NCI-H524 treated with DMSO at 0.1 percent for 48 hours (cell line): ENCODE results near the gene STAT2.
"Not testable (repeated sequence)": the region's sequence is repeated elsewhere in the genome, so short reads cannot be mapped to it uniquely, and the experiment has no call there.

Experiments used
- DNase-seq: peaks from one replicate; lab custom pipeline; 2025; lab: John Stamatoyannopoulos, UW

Gene STAT2

GRCh38 chr12:56362130-56363059 is 2.5 kb upstream of the STAT2 start, which contains the start of gene APOF:
APOF (minus strand) TSS chr12:56362857; CDS start chr12:56362745, 112 bp downstream.
- DNase-seq: no peak

DNA sequence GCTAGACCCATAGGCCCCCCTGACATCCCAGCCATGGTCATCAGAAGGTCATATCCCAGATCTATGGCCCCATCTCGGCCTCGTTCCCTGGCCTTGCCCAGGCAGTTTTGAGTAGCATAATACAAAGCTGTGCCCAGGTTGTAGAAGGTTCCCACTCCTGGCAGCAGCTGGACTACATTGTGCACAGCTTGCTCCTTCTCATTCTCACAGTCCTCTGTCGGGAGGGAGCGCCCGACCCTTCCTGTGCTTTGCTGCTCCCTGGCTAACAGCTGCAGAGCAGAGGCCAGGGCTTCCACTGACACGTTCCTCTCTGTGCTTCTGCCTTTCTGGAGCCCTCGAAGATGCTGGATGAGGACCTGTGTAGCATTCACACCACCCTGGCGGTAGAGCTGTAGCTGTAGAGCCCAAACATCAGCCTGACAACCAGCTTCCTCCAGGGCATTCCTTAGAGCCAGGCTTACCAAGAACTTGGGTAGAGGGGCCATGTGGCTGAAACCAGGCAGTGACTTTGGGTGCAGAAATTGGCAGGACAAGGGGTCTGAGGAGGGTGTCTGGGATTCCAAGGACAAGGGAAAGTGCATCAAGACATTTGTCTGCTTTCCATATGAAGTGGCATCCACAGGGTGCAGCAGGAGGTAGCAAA is 1.7 kb upstream of the STAT2 start:
- DNase-seq: no peak

DNA sequence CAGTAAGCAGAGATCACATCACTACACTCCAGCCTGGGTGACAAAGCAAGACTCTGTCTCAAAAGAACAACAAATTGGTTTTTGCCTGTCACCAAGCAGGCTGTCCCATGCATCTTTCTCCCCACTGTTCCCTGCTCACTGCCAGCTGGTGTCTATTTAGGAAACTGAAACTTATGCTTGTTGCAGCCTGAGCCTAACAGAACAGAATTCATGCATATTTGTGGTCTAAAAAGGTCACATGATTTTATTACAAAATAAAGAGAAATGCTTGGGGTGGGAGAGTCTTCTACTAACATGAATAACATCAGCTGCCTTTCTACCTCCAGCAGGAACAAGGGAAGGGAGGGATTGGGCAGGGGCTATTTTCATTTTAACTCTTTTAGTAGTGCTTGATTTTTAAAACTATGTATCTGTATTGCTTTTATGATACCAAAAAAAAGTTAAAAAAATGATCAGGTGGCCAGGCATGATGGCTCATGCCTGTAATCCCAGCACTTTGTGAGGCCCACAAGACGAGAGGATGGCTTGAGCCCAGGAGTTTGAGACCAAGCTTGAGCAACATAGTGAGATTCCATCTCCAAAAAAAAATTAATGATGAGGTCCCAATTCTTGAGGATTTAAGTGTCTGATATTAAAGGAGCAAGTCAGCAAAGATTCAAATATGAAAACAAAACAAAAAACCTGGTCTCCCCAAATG is 923 bp downstream of the STAT2 start:
- no peak for DNase-seq

GRCh38 chr12:56351325-56351724 is 8.6 kb downstream of the STAT2 start:
- no peak for DNase-seq

- DNase-seq: no peak
Observed at GRCh38 chr12:56350662-56351061, 9.2 kb downstream of the STAT2 start.

GRCh38 chr12:56348776-56349175 is 11.1 kb downstream of the STAT2 start:
- no peak for DNase-seq

DNA sequence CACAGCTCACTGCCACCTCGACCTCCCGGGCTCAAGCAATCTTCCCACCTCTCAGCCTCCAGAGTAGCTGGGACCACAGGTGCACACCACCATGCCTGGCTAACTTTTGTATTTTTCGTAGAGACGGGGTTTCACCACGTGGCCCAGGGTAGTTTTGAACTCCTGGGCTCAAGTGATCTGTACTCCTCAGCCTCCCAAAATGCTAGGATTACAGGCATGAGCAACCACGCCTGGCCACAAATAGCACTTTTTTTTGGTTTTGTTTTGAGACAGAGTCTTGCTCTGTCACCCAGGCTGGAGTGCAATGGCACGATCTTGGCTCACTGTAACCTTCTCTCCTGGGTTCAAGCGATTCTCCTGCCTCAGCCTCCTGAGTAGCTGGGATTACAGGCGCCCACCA is 12.7 kb downstream of the STAT2 start:
- DNase-seq: not testable (repeated sequence)

DNA sequence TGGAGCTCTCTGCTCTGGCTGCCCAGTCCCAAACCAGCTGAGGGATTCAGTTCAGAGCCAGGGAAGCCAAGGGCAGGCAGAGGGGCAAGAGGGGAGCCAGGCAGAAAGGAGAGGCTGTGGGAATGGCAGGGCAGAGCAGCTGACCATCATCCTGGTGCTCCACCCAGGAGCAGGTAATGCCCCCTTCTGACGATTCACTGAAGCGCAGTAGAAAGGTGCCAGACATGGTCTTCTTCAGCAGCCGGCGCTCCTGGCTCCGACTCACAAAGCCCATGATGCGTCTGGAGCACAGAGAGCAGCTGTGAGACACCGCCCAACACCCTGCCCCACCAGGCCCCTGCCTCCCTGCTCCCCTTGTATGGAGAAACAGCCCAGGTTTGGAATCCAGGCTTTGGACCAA is 13.2 kb downstream of the STAT2 start:
- no peak for DNase-seq

GRCh38 chr12:56342290-56342689 is 17.6 kb downstream of the STAT2 start:
- not testable (repeated sequence) for DNase-seq

- no peak for DNase-seq
Observed at GRCh38 chr12:56341616-56342015, 18.3 kb downstream of the STAT2 start.

DNA sequence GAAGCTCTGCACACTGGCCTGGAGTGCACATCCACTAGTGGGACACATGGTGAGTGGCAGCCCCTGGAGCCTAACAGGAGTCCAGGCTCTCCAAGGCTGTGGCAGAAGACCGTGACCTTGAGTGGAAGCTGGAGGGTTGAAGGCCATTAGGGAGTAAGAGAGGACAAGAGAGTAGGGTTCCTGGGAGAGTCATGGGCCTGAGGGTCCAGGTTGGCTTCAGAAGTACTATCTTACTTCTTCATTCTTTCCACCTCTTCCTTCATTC is 20.8 kb downstream of the STAT2 start:
- DNase-seq: no peak

DNA sequence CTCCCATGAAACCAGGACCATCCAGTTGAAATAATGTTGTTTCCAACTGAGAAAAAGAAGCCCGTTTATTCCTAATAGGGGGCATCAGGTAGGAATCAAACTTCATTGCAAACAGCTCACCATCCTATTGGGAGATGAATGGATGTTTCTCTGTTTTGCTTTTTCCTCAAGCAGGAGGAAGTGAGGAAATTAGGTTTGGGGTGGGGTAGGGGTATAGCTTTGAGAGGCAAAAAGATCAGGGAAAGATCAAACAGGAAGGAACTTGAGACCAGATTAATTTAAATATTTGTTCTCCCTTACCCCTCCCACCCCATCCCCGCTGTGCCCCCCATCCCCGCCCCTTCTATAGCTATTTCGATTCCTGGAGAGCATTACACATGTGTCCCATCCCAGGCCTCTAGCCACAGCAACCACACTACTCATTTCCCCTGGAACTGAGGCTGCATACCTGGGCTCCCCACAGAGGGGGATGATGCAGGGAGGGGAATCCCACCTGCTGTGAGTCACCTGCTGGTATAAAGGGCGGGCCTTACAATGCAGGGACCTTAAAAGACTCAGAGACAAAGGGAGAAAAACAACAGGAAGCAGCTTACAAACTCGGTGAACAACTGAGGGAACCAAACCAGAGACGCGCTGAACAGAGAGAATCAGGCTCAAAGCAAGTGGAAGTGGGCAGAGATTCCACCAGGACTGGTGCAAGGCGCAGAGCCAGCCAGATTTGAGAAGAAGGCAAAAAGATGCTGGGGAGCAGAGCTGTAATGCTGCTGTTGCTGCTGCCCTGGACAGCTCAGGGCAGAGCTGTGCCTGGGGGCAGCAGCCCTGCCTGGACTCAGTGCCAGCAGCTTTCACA is 21.4 kb downstream of the STAT2 start, which contains the start of gene IL23A:
Gene IL23A, plus strand, starts transcription at position 577 of the 850 bp plus-strand sequence. Its CDS starts 161 bp downstream, at position 738.
- no peak for DNase-seq

GRCh38 chr12:56337753-56338251 is 22.1 kb downstream of the STAT2 start:
- DNase-seq: no peak

DNA sequence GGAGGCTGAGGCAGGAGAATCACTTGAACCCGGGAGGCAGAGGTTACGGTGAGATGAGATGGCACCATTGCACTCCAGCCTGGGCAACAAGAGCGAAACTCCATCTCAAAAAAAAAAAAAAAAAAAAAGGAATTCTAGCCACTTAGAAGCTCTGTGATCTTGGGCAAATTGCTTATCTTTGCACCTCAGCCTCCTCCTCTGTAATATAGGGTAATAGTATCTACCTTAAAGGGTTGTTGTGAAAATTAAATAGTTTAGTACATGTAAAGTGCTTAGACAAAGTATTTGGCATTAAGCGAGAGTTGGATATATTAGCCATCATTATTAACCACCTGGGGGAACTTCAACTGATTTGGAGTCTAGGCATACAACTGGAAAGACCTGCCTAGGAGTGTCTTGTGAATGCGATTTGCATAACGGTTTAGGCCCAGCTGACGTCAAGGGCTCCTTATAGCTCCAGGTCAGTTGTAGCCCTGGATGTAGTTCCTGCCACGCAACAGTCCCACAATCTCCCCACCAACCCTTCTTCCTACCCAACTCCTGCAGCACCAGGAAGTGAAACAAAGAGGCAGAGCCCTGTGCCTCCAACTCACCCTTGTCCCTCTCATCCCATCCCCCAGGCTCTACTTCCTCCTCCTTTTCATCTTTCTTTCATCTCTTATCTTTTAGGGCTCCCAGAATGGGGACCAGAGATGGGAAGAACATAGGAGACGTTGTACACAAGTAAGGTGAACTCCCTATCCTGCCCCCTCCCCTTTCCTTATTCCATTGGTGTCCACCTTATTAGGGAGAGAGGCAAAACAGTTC is 23.3 kb downstream of the STAT2 start:
- no peak for DNase-seq

GRCh38 chr12:56335527-56335926 is 24.4 kb downstream of the STAT2 start:
- not testable (repeated sequence) for DNase-seq

DNA sequence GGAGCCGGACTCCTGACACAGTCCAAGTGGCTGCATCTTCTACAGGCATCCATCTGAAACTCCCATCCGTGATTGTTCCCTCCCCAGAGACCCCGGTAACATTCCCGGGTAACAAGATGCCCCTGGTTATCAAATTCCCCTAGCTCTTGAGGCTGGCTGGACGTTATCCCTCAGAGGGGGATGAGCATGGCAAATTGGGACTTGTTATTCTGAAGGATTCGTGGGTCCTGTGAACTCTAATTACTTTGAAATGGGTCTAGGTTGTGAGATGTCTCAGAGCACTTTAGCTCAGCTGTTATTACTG is 25.5 kb downstream of the STAT2 start:
- DNase-seq: no peak

DNA sequence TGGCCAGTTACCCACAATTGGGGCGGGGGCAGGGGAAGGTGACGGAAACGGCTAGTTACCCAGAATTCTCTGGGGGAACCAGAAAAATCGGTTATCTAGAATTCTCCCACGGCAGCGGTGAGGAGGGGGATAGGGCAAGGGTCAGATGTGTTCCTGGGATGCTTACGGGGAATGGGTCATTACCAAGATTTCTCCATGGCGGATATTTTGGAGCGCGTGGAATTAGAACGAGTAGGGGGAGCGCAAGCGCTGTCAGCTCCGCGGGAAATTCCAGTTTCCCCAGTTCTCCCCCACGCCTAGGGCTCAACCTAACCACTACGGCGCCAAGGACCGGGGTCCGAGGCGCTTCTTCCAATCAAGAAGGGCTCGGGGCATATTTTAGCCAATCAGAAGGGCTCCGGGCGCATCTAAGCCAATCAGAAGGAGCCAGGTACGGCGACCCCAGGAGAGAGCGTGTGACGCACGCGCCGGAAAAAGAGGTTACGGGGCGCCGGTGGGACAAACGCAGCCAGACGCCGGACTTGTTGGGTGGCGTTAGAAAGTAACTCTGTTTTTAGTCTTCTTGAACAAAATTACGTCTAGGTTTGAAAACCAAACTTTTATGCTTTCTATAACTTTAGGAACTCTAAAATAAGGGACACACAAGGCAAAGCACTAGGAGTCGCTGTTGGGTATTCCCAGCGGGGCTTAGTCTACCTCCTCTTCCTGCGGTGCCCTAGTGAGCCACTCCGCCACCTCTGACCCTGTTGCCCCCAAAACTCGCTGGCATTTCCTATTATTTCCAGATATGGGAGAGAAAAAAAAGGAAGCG is 26.0 kb downstream of the STAT2 start, which contains the start of gene PAN2:
Gene PAN2, minus strand, starts transcription at position 322 of the 811 bp plus-strand sequence. CDS start 906 bp downstream, outside the sequence.
- DNase-seq: peak; percentile 66

DNA sequence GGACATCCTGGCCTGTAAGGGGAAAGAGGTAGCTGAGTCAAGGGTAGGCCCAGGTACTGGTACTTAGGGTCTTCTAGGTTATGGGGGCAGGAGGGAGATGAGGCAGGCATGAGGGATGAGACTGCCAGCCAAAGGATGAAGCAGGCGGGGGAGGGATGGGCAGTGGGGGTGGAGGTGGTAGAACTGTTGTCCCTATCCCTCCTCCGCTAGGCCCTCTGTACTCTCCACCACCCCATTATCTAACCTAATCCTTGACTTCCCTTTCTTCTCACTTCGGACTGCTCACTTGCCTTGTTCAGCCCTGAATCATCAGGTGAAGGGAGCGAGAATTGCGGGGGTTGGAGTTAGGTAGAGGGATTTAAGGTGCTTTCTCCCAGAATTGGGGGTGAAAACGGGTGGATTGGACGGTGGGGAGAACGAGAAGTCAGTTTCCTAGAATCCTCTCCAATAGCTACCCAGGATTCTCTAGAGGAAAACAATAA is 26.7 kb downstream of the STAT2 start:
- DNase-seq: no peak

GRCh38 chr12:56332512-56333196 is 27.3 kb downstream of the STAT2 start:
- no peak for DNase-seq
